ENCODE results near the gene DVL2.
"Not testable (repeated sequence)": the region's sequence is repeated elsewhere in the genome, so short reads cannot be mapped to it uniquely, and the experiment has no call there.

Gene DVL2

DNA sequence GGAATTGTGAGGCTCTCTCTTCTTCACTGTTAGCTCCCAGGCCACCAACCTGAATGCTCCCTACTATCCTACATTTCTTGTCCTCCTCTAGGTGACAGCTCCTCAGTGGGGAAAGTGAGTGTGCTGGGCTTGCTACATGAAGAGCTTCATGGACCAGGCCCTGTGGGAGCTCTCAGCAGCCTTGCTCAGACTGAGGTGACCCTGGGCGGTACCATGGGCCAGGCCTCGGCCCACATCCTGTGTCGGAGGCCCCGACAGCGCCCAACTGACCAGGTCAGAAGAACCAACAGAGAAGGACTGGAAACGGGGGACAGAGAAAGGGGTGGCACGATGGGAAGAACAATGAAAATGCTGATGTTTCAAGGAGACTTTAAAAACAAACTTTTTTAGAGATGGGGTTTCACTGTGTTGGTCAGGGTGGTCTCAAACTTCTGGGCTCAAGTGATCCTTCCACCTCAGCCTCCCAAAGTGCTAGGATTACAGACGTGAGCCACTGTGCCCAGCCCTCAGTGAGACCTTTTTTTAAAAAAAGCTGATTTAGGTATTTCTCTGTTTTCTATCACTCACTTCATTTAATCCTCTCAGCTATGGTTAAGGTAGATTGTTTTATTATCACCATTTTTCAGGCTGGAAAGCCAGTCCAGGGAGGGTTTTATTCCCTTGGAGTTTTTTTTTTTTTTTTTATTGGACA, 22.6 kb upstream of the DVL2 start:
- no peak for DNase-seq (ENCODE audit: low spot score)

DNA sequence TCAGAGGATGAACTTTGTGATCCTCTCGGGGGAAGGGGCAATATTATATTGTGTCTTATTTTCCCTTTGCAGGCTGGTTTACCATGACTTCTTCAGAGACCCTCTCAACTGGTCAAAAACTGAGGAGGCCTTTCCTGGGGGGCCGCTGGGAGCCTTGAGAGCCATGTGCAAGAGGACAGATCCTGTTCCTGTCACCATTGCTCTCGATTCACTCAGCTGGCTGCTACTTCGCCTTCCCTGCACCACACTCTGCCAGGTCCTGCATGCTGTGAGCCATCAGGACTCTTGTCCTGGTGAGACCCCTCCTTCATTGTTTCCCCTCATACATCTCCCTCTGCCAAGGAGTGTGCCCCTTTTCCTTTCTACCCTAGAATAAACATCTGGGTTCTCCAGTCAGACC, 20.2 kb upstream of the DVL2 start:
- no peak for DNase-seq (ENCODE audit: low spot score)

DNA sequence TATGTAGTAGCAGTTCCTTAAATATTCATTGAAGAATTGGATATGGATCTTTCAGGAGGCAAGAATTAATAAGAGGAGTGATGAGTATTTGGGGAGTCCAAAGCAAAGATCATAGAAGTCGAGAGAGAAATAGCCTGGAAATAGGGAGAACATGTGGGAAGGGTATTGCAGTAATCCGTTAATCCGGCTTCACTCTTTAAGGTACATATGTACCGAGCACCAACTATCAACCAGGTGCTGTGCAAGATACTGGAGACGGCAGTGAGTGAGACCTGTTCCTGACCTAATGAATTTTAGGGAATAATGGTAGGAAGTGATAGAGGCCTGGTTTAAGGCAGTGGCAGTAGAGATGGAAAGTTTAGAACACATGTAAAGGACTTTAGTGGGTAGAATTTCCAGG, 18.8 kb upstream of the DVL2 start:
- no peak for DNase-seq (ENCODE audit: low spot score)

DNA sequence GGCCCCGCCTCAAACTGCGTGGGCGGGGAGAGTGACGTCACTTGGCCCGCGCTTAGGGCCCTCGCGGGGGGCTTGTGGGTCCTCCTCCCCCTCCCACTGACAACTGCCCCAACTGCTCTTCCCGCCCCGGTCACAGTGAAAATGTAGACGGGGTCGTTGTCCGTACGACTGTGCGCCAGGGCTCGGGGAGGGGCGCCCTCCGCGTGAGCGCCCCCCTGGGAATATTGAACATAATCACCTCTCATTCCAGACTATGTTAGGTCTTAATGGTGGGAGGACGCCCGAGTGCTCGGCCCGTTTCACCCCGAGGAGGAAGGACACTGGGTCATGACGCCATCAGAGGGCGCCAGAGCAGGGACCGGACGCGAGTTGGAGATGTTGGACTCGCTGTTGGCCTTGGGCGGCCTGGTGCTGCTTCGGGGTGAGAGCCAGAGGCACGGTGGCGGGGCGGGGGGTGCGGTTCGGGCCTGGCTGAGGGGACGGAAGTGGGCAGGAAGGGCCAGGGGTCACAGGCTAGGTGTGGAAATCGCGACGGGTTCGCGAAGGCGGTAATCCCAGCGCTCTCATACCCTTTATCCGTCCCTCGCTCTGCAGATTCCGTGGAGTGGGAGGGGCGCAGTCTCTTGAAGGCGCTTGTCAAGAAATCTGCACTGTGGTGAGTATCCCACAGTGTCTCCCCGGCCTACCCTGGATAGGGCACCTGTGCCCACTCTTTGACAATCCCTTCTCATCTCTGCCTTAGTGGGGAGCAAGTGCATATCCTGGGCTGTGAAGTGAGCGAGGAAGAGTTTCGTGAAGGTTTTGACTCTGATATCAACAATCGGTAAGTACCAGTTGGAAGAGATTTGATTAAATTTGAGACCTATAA, 18.1 kb upstream of the DVL2 start, which contains the start of gene ELP5:
TSS of gene ELP5 (plus strand) at position 40 of the 868 bp plus-strand sequence. CDS start at position 376, 336 bp downstream.
- DNase-seq (ENCODE audit: low spot score), result peak; percentile 93

DNA sequence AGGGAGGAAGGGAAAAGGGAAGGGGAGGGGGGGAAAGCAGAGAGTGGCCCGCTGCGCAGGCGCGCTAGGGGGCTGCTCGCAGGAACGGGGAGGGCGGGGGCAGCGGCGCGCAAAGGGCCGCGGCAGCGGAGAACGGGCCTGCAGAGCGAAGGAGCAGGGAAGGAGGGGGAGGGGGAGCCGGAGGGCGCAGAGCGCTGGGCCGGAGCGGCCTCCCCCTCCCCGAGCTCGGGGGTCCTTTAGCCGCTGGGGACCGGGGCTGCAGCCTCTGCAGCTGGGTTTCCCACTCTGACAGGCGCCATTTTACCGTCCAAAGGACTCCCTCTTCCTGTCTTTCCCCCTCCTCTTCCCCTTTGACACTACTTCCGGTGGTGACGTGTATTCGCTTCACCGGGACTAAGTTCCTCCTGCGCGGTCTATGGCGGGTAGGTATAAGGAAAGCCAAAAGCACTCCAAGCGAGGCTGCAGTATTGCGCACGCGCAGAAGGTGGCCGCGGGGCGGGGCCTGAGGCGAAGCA, 17.4 kb upstream of the DVL2 start, which contains the start of gene CTDNEP1:
TSS of gene CTDNEP1 (minus strand) at position 74 of the 515 bp plus-strand sequence. CDS start 438 bp downstream, outside the sequence.
- peak; percentile 97 for DNase-seq (ENCODE audit: low spot score)

DNA sequence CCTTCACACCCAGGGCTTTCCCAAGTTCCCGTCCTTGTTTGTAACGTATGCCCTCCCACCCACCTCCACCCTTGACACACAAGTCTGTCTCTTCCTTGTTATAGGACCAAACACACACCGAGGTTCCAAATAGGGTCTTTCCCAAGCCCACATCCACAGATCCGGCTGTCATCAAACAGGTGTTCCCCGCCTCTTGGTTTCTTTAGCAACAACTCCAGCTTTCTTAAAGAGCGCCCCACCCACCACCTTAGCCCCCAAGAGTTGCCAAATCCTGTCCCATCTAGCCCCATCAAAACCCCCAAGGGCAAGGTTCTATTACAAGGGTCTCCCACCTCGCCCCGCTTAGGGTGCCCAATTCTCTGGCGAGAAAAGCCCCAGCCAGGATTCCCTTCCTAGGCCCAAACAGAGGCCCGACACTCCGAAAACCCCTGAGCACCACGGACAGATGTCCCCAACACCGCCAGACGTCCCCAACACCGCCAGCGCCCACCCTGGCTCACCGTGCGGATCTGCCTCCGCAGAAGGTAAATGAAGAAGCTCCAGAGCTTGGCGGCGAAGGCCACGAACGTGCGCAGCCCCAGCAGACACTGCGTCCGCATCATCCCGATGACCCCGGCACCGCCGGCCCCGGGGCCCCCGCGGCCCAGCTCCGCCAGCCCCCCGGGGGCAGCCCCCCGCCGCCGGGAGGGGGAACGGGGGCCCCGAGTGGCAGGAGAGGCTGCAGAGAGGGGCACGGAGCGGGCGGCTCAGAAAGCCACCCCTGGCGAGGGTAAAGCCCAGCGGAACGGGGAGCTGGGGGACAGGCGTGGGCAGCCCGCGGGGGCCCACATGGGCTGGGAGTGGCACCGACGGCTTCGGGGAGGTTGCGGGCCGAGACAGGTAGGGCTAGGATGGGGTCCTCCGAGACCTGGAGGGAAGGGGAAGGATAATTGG, 16.6 kb upstream of the DVL2 start:
- DNase-seq (ENCODE audit: low spot score), result no peak

DNA sequence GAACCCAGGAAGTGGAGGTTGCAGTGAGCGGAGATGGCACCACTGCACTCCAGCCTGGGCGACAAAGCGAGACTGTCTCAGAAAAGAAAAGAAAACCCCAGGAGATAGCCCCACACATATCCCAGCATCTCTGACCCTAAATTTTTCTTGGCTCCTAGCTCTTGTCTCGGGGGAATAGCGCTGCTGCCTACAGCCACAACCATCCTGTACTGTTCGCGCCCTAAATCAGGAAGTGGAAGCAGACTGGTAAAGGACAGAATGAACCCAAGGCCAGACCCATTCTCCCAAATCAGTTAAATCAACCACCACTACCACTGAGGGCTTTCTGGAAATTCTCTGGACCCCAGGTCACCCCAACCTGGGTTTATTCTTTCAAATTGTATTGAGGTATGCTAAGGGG, 15.5 kb upstream of the DVL2 start:
- no peak for DNase-seq (ENCODE audit: low spot score)

DNA sequence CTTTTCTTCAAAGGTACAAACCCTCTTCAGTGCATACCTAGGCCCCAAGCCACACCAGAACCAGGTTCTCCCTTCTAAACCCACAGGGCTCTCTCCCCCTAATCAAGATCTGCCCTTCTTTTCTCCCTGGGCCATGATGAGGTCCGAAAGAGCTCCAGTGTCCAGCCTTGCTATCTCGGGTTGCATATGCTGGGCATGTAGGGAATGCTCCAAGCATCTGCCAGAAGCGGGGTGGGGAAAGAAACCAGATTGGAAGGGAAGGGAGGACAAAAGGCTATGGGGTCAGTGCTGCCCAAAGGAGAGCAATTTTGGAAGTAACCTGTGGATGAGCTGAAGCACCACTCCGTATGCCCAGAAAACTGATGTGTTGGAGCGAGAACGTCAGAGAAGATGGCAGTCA, 14.9 kb upstream of the DVL2 start:
- no peak for DNase-seq (ENCODE audit: low spot score)

DNA sequence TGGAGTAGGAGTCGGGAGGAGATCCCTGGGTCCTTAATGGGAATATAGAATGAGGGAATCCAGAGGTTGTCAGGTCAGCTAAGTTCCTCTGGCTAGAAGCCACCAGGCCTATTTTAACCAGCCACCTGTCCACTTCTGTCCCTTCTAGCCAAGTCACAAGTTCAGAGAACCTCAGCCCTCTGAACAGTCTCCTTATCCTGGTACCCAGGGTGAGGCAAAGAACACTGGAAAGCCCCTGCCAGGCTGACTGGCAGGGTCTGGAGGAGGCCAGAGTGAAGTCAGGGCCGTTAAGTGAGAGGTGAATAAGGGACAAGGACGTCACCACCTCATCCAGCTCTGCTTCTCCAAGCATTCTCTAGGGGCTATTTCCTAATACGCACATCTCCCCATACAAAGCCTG, 14.5 kb upstream of the DVL2 start:
- no peak for DNase-seq (ENCODE audit: low spot score)

DNA sequence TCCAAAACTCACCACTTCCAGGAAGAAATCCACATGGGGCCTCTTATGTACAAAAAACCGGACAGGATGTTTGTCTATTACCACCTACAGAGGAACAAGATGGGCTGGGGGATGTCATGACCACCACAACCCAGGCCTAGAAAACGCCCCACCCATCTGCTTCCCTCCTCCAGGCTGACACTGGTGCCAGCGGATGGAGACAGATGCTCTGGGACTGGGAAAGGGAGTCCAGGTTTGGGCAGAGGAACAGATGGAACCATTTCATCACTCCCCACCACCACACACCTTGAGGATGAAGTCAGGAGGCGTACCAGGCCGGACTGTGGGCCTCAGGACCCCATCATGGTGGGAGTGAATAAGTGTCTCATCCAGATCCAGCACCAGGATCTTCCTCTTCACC, 12.5 kb upstream of the DVL2 start:
- DNase-seq (ENCODE audit: low spot score), result no peak

DNA sequence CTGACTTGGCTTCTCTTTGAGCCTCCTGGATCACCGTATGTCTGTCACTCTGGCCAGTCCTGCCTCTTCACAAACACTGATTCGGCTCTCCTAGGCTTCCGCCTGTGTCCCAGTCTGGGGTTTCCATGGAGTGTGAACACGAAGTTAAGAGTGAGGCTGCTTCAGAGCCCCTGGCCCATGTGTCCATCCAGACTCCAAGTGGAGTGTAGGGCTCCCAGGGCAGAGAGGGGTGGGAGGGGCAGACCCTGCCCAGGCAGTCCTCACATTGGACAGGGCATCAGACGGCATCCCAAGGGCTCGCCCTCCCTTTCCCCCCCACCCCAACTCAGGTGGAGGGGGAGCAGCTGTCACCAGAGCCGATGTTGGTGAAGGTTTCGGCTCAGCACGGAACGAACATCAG, 9.5 kb upstream of the DVL2 start:
- DNase-seq (ENCODE audit: low spot score), result not testable (repeated sequence)

DNA sequence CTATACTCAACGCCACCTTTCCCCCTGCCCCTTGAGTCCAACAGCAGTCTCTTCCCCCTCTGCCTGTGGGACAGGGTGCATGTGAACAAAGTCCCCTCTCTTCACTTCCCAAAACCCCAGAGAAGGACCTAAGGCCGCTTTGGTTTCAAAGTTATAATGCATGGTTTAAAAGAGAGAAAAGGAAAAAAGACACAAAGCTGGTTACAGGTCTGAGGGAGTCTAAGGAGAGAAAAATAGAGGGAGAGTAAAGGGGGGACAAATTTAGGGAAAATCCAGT, 9.1 kb upstream of the DVL2 start:
- DNase-seq (ENCODE audit: low spot score), result no peak

DNA sequence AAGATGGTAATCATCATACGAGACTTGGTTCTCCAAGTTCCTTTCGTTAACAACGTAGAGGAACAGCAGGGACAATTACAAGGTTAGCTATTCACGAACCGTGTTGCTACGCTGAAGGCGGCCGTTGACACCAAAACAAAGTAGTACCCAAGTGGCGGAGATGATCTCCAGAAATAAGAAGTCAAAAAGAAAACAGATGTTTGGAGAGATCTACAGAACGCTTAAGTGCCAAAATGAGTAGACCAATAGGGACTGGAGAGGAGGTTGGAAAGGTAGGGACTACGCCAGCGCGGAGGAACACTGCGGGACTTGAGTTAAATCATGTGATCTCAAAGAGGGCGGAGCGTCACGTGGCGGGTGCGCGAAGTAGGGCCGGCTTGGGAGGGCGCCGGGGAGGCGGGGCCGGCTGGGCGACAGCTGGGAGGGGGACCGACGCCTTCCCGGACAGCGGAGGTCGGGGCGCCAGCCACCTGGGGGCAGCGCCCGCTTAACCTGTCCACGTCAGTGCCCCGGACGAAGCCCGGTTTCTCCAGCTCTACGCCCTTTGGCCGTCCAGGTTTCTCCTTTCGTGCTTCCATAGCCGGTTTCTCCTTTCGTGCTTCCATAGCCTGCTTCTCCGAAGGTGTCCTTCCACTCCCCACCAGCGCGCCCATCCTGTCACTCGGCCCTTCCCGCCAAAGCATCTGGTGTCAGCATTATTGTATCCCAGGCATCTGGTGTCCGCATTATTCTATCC, 8.6 kb upstream of the DVL2 start:
- peak; percentile 92 for DNase-seq (ENCODE audit: low spot score)

DNA sequence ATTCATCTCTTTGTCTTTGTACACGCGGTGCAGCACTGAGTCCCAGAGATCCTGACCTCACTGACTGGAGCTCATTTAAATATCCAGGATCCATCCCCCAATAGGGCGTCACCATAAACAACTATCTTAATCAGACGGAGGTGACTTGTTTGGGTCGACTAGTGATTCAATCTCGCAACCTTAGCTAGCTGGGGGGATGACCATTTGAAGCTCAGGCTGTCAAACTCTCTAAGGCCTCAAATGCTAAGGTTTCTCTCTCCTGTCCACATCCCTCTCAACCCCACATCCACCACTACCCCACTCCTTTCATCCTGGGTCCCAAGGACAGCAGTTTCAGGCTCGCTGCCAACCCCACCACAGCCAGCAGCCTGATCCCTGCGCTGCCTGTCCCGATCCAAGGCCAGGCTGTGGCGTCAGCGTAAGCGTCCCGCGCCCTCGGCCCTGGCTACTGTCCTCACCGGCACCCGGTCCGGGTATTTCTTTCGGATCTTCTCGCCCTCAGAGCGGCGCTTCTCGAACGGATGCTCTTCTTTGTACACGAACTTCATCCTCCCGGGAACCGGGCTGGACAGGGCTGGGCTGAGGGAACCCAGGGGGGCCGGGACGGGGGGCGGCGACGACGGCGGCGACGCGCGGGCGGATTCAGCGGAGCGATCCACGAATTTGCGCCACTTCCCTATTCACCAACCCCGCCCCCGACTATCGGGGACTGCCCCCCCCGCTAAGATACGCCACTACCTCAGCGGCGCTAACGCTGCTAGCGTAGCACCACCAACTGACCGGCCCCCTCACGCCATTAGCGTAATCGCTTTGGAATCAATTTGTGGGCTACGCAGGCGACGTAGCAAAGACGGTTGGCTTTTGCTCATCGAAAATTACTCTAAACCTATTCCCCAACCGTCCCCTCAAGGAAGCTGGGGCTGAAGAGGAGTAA, 7.7 kb upstream of the DVL2 start, which contains the start of gene GABARAP:
TSS of gene GABARAP (minus strand) at position 667 of the 934 bp plus-strand sequence. CDS start at position 548, 119 bp downstream.
- DNase-seq (ENCODE audit: low spot score), result peak; percentile 92

DNA sequence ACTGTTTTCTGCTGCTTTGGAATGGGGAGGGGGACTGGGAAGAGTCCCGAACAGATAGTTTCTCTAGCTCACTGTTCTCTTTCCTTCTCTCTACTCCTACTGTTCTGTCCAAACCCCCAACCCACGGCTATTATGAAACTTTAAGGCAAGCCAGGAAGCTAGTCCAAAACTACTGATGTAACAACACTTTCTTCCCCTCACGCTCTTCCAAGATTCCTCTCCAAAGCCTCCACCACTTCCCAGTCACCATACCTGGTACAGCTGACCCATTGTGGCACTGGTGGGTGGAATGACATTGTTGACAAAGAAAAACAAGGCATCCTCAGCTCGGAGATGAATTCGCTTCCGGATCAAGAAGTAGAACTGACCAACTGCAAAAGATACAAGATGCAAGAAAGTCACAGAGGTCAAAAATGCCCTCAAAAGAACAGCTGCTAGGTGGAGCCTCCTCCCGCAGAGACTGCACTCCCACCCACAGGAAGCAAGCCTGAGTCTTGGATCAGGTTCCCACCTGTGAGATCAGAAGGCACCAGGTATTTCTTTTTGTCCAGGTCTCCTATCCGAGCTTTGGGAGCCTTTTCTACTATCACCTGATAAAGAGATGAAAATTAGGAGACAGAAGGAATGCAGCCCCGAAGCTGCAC, 6.9 kb upstream of the DVL2 start:
- no peak for DNase-seq (ENCODE audit: low spot score)

DNA sequence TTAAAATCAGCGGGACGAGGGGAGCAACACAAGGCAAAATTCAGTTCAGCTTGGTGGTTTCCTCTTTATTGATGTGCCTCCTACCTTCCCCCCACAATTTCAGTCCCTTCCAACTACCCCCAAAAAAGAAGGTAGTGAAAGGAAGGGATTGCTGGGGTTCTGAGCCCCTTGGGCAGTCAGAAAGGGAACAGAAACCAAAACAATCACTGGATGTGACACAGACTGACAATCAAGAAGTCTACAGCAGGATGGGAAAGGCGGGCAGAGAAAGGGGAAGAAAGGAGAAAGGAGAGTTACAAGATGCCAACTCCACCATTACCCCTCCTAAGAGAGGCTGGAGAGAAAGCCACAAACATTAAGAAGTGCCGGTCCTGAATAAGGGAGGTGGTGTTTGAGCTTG, 6.1 kb upstream of the DVL2 start:
- DNase-seq (ENCODE audit: low spot score), result no peak

DNA sequence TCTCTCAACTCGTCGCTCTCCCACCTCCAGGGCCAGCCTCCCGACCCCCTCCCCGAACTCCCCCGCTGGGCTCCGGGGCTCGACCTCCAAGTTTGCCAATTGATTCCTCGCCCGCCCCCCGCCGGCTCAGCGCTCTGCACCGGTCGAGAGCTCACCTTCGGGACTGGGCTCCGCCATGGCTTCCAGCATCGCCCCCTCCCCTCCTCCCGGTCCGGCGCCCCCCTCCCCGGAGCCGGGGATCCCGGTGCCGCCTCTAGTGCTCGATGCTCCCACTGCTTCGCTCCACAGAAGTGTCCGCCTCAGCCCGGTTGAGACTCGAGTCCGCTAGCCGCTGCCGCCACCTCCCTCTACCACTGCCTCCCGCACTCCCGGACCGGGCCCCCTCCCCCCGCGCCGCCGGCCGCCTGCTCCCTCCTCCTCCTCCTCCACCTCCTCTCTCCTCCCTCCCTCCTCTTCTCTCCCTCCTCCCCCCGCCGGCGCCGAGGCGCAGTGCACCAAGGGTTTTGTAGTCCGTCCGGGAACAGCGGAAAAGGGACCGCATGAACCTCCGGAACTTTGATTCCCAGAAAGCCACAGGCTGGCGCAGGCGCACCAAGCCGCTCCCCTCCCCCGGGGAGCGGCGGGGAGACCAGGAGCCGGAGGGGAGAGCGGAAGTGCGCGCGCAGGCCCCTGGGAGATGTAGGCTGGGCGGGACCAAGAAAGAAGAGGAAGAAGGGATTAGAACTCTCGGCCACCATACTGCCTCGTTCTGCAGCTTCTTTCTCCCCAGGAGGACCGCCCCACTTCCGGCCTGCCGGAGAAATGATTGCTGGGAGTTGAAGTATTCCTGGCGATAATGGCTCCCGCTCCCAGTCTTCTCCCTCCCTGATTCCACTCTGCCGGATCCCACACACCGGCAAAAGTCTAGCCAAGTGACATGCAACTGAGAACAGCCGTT, 5.0 kb upstream of the DVL2 start, which contains the start of gene PHF23:
TSS of gene PHF23 (minus strand) at position 367 of the 937 bp plus-strand sequence. CDS start at position 189, 178 bp downstream.
- peak; percentile 99 for DNase-seq (ENCODE audit: low spot score)

DNA sequence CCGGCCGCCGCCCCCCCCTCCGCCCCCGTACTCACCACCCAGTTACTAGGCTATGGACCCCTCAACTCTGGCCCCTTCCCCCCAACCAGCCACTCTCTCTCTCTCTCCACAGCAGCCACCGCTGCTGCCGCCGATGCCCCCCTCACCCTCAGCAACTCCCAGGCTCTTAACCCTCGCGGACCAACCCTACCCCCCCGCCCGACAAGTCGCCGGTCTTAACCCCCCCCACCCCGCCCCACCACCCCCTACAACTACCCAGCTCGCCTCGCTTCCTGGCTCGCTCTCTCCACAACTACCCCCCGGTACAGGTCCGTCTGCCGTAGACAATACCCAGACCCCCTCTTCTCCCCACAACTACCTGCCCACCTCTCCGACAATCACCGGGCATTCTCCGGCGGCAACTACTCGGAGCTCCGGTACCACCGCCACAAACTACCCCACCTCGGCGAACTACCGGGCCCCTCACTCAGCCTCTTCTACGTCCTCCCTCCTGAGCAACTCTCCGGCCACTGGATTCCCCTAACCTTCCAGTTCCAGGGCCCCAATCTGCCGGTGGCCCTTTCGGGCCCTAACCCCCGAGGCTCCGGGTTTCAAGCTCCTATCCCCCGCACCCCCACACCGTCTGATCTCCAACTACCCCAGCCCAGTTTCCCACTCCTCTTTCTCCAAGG, 4.2 kb upstream of the DVL2 start:
- DNase-seq (ENCODE audit: low spot score), result peak; percentile 50
